ENCODE results near the gene LYPD8.

- no peak for TF ChIP-seq CTCF (conservative IDR thresholded peaks at IDR 0.05)
- TF ChIP-seq ZFX (IDR thresholded peaks at IDR 0.05) = no peak
Measured at GRCh38 chr1:248804771-248805681, 49.5 kb upstream of the LYPD8 start.

Data from C4-2B (cell line).